Endothelial cell of umbilical vein (primary cell): ENCODE data around the gene WDR37. TPM values are rescaled to one million over a fixed set of nuclear protein-coding genes. Genes with fewer than 3 reads are reported as not detected.

Source experiments
- BruUV-seq: library from RNA; stranded (reverse); fragments of 400-500 nt; replicated peaks from 2 replicates; lab custom pipeline; 2021; lab: Mats Ljungman, UMichigan
- CTCF ChIA-PET: fragments of 300-600, 350-600 bp; sonication (Branson Sonifier 250); formaldehyde crosslinking; loops from one replicate; lab custom pipeline; 2021; ENCODE audit warnings: antibody characterized with exemption, inconsistent platforms; lab: Charles Lee
- POLR2A ChIA-PET: fragments of 300-600, 350-600 bp; sonication (Branson Sonifier 250); formaldehyde crosslinking; loops from one replicate; lab custom pipeline; 2021; ENCODE audit warnings: antibody characterized with exemption, inconsistent platforms; lab: Charles Lee
- DNase-seq: peaks from one replicate; pipeline ENCODE4 v3.0.0-alpha.2; 2011; ENCODE audit warnings: low read depth, low spot score
- FAIRE-seq: peaks from 2 replicates; lab custom pipeline; 2011; peaks lifted over from hg19 to GRCh38; lab: Jason Lieb, UNC
- H2AFZ ChIP-seq: 2 replicates; pipeline ENCODE4 v1.6.0; 2012; ENCODE audit warnings: low read depth, low read length, control low read depth, inconsistent platforms
- H3K27ac ChIP-seq: 2 replicates; pipeline ENCODE4 v1.5.1; 2011; ENCODE audit warnings: low read depth, mild to moderate bottlenecking, control low read depth, low read length, moderate library complexity; ENCODE audit not compliant: insufficient read depth
- H3K27me3 ChIP-seq, 2 experiments: 2 replicates each; pipeline versions ENCODE4 v1.6.0 to v1.6.1; 2011; ENCODE audit warnings: low read length in 2 of 2, mixed read lengths in 1 of 2; ENCODE audit not compliant: control insufficient read depth in 2 of 2, insufficient read depth in 2 of 2
- H3K36me3 ChIP-seq, 2 experiments: 2 replicates in 1 of 2; 3 replicates in 1 of 2; pipeline ENCODE4 v1.5.1; 2011; ENCODE audit warnings: low read length in 2 of 2, mild to moderate bottlenecking in 1 of 2, moderate library complexity in 1 of 2; ENCODE audit not compliant: control insufficient read depth in 2 of 2, insufficient read depth in 2 of 2; ENCODE audit errors: extremely low read depth in 1 of 2
- H3K4me1 ChIP-seq: 3 replicates; pipeline ENCODE4 v1.5.1; 2011; ENCODE audit warnings: mild to moderate bottlenecking, low read length; ENCODE audit not compliant: control insufficient read depth, insufficient read depth; ENCODE audit errors: extremely low read depth
- H3K4me2 ChIP-seq: 2 replicates; pipeline ENCODE4 v1.6.1; 2011; ENCODE audit warnings: low read length, control low read depth, mixed read lengths; ENCODE audit not compliant: insufficient read depth
- H3K4me3 ChIP-seq, 3 experiments: fragments of 200-600 bp in 1 of 3; sonication (generic), shearing (Covaris generic) in 1 of 3; replicated peaks in 1 of 3; 2 replicates each; pipeline ENCODE4 v1.5.1; 2011 to 2016; ENCODE audit warnings: control low read depth in 3 of 3, low read length in 3 of 3, mild to moderate bottlenecking in 2 of 3, inconsistent platforms in 1 of 3, low read depth in 1 of 3, moderate library complexity in 1 of 3; ENCODE audit not compliant: insufficient read depth in 1 of 3
- H3K79me2 ChIP-seq: 2 replicates; pipeline ENCODE4 v1.6.0; 2012; ENCODE audit warnings: low read length, inconsistent platforms; ENCODE audit not compliant: control insufficient read depth, insufficient read depth
- H3K9ac ChIP-seq: replicated peaks from 2 replicates; pipeline ENCODE3; 2011; ENCODE audit warnings: low read length, control low read depth; ENCODE audit not compliant: insufficient read depth; ENCODE audit errors: extremely low read depth
- H3K9me1 ChIP-seq: replicated peaks from 3 replicates; pipeline ENCODE4 v1.6.0; 2011; ENCODE audit warnings: mild to moderate bottlenecking, low read length; ENCODE audit not compliant: control insufficient read depth, insufficient read depth; ENCODE audit errors: extremely low read depth
- H3K9me3 ChIP-seq: replicated peaks from 2 replicates; pipeline ENCODE4 v1.5.1; 2012; ENCODE audit warnings: low read length, inconsistent platforms; ENCODE audit not compliant: control insufficient read depth, insufficient read depth
- H4K20me1 ChIP-seq: replicated peaks from 2 replicates; pipeline ENCODE3; 2011; ENCODE audit warnings: mild to moderate bottlenecking, low read length; ENCODE audit not compliant: control insufficient read depth, insufficient read depth; ENCODE audit errors: extremely low read depth
- EZH2 ChIP-seq: IDR thresholded peaks from 2 replicates; pipeline ENCODE4 v1.6.1; 2012; ENCODE audit warnings: borderline replicate concordance, low read depth, mild to moderate bottlenecking, moderate library complexity, low read length, inconsistent platforms; ENCODE audit not compliant: severe bottlenecking
- FOS ChIP-seq: IDR thresholded peaks from 2 replicates; pipeline ENCODE4 v1.6.1; 2011; ENCODE audit warnings: mild to moderate bottlenecking, low read length, moderate library complexity, borderline replicate concordance; ENCODE audit not compliant: insufficient read depth
- GATA2 ChIP-seq: IDR thresholded peaks from 2 replicates; pipeline ENCODE4 v1.7.0; 2011; ENCODE audit warnings: low read depth, mild to moderate bottlenecking, moderate library complexity, mixed read lengths, low read length; ENCODE audit not compliant: insufficient read length, insufficient read depth
- JUN ChIP-seq: IDR thresholded peaks from 2 replicates; pipeline ENCODE4 v1.6.1; 2011; ENCODE audit warnings: borderline replicate concordance, low read depth; ENCODE audit not compliant: insufficient read length, insufficient read depth
- MYC ChIP-seq: IDR thresholded peaks from one replicate; pipeline ENCODE4 v1.6.1; 2011; ENCODE audit warnings: mild to moderate bottlenecking, low read depth, low read length
- POLR2A ChIP-seq: IDR thresholded peaks from 2 replicates; pipeline ENCODE4 v1.6.1; 2012; ENCODE audit warnings: low read depth, mild to moderate bottlenecking, control low read depth, low read length
- POLR2AphosphoS5 ChIP-seq: IDR thresholded peaks from 2 replicates; pipeline ENCODE4 v1.6.1; 2012; ENCODE audit warnings: low read depth, mild to moderate bottlenecking, control low read depth, low read length, moderate library complexity; ENCODE audit not compliant: insufficient read depth
- dilution Hi-C: fragments of 300-500 bp; cut with MboI; formaldehyde crosslinking; loops from one replicate; pipeline ENCODE4 v1.15.0; 2019; ENCODE audit warnings: low sequenced_read_pairs; ENCODE audit not compliant: extremely low pct_ligation_motif_present
- intact Hi-C: fragments of 100-400 bp; cut with micrococcal nuclease; formaldehyde crosslinking; loops from one replicate; pipeline ENCODE4 v1.10.0; 2022
- polyA plus RNA-seq, 4 experiments: library from polyadenylated mRNA; depleted of rRNA in 3 of 4; stranded (reverse) in 3 of 4; unstranded in 1 of 4; fragments of >200 nt; gene quantifications; 2 replicates each; pipeline versions ENCODE4 v1.2.1 to v1.2.3, GENCODE V29; 2011 to 2012; ENCODE audit warnings: missing spikeins in 1 of 4
- total RNA-seq: library from RNA; stranded (reverse); gene quantifications from 2 replicates; pipeline ENCODE4 v1.2.3, GENCODE V29; 2021
- TF ChIP-seq, protein P1 (sequence below), 2 donors: IDR thresholded peaks; 1 replicate in 1 of 2; 2 replicates in 1 of 2; pipeline ENCODE4 v1.5.1; 2011; ENCODE audit warnings: low read length in 2 of 2, mild to moderate bottlenecking in 2 of 2, moderate library complexity in 2 of 2, control low read depth in 1 of 2, inconsistent platforms in 1 of 2, low read depth in 1 of 2; ENCODE audit not compliant: insufficient read depth in 1 of 2; ENCODE audit errors: extremely low read depth in 1 of 2
- TF ChIP-seq, protein P2 (sequence below): IDR thresholded peaks from 2 replicates; pipeline ENCODE4 v1.6.1; 2011; ENCODE audit not compliant: insufficient read depth, insufficient read length

The WDR37 gene
- total and polyA plus RNA-seq, 2 donors (not counting 3 experiments of a cell fraction or from before 2014, with no cell fraction given) = 21.7 to 25.5 TPM

DNA sequence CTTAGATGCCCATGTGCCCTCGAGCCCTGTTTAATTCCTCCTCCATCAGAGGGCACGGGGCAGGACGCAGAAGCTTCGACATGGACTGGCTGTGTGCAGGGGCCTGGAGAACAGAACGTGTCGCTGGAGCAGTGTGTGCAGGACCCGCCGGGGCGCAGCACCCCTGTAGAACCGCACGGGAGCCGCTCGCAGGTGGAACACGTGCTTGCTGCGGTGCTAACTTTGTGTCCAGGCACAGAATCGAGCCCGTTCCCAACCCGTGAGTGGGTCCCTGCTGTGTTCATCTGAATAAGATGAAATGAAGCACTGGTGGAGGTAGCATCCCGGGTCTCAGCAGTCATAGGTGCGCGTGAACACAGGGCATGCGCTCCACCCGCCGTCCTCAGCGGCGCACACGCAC, 116.9 kb downstream of the WDR37 start:
- H3K27ac ChIP-seq = no peak overlapping the region
- H4K20me1 ChIP-seq = no peaks in the 10 kb centered on the region
- H2AFZ ChIP-seq = no peak overlapping the region
- no peaks in the 10 kb centered on the region for H3K4me1 ChIP-seq
- H3K36me3 ChIP-seq = no peaks in the 10 kb centered on the region
- H3K27me3 ChIP-seq = no peaks in the 10 kb centered on the region
- dilution Hi-C loops (no loop called here), intact Hi-C loops (no loop called here)
- TF ChIP-seq GATA2 (no peak), JUN (no peak), FOS (no peak)
- no peak overlapping the region for H3K9ac ChIP-seq
- no peaks in the 10 kb centered on the region for H3K9me1 ChIP-seq
- no peak overlapping the region for H3K4me2 ChIP-seq
- CTCF ChIA-PET = no interaction called here
- no peak for DNase-seq
- H3K79me2 ChIP-seq = no peaks in the 10 kb centered on the region
- BruUV-seq = no TSS peak
- H3K9me3 ChIP-seq = no peaks in the 10 kb centered on the region
- POLR2A ChIA-PET = no interaction called here
- FAIRE-seq = no peak
- no peak overlapping the region for H3K4me3 ChIP-seq

DNA sequence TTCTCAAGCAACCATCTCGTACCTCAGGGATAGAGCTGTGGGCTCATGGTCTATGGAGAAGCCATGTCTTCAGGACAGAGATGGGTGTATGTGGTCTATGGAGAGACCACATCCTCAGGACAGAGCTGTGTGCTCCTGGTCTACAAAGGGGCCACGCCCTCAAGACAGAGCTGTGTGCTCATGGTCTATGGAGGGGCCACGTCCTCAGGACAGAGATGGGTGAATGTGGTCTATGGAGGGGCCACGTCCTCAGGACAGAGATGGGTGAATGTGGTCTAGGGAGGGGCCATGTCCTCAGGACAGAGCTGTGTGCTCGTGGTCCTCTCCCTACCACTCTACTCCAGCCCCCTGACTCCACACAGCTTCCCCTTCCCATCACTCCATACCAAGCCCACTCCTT, 117.8 kb downstream of the WDR37 start:
- intact Hi-C loops = no loop called here
- ChIA-PET CTCF (no interaction called here), POLR2A (no interaction called here)
- Histone ChIP-seq H3K79me2 (no peaks in the 10 kb centered on the region), H2AFZ (no peak overlapping the region), H3K9me1 (no peaks in the 10 kb centered on the region), H4K20me1 (no peaks in the 10 kb centered on the region), H3K4me1 (no peaks in the 10 kb centered on the region), H3K4me3 (no peak overlapping the region), H3K9me3 (no peaks in the 10 kb centered on the region), H3K9ac (no peak overlapping the region), H3K27ac (no peak overlapping the region), H3K36me3 (no peaks in the 10 kb centered on the region), H3K4me2 (no peak overlapping the region), H3K27me3 (no peaks in the 10 kb centered on the region)
- dilution Hi-C loops = no loop called here
- BruUV-seq = no TSS peak
- FAIRE-seq = no peak
- no peak for DNase-seq
- no peak for TF ChIP-seq JUN
- TF ChIP-seq, protein P1, sequence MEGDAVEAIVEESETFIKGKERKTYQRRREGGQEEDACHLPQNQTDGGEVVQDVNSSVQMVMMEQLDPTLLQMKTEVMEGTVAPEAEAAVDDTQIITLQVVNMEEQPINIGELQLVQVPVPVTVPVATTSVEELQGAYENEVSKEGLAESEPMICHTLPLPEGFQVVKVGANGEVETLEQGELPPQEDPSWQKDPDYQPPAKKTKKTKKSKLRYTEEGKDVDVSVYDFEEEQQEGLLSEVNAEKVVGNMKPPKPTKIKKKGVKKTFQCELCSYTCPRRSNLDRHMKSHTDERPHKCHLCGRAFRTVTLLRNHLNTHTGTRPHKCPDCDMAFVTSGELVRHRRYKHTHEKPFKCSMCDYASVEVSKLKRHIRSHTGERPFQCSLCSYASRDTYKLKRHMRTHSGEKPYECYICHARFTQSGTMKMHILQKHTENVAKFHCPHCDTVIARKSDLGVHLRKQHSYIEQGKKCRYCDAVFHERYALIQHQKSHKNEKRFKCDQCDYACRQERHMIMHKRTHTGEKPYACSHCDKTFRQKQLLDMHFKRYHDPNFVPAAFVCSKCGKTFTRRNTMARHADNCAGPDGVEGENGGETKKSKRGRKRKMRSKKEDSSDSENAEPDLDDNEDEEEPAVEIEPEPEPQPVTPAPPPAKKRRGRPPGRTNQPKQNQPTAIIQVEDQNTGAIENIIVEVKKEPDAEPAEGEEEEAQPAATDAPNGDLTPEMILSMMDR (IDR thresholded peaks at IDR 0.05; ENCODE audit: extremely low read depth in 1 of 2, insufficient read depth in 1 of 2, low read depth in 1 of 2, low read length in 2 of 2) = no peak
- TF ChIP-seq POLR2AphosphoS5 = no peak
- no peak for TF ChIP-seq GATA2
- no peak for TF ChIP-seq EZH2
- no peak for TF ChIP-seq FOS
- TF ChIP-seq MYC = no peak
- TF ChIP-seq, protein P2, sequence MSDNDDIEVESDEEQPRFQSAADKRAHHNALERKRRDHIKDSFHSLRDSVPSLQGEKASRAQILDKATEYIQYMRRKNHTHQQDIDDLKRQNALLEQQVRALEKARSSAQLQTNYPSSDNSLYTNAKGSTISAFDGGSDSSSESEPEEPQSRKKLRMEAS = no peak
- no peak for TF ChIP-seq POLR2A
